ENCODE measurements around the gene ASPN.
A peak's percentile ranks its signal among the peaks of the same experiment; 100 is the strongest.

Gene ASPN

GRCh38 chr9:92486371-92486770, 4.1 kb upstream of the ASPN start:
- H3K4me3 ChIP-seq (ENCODE audit: low read depth, low read length) = no peak overlapping the region
- peak; percentile 4 for DNase-seq (ENCODE audit: low read depth)
- TF ChIP-seq POLR2A (IDR thresholded peaks at IDR 0.05; ENCODE audit: extremely low read depth, insufficient read length) = no peak
- no peak for TF ChIP-seq MYC (IDR thresholded peaks at IDR 0.05; ENCODE audit: low read depth, low read length)
- TF ChIP-seq CTCF (IDR thresholded peaks at IDR 0.05; ENCODE audit: low read depth, low read length) = no peak
- TF ChIP-seq MAX (IDR thresholded peaks at IDR 0.05; ENCODE audit: low read depth, low read length) = no peak

GRCh38 chr9:92484563-92484962, 2.3 kb upstream of the ASPN start:
- TF ChIP-seq POLR2A (IDR thresholded peaks at IDR 0.05; ENCODE audit: extremely low read depth, insufficient read length) = no peak
- TF ChIP-seq MAX (IDR thresholded peaks at IDR 0.05; ENCODE audit: low read depth, low read length) = no peak
- no peak for TF ChIP-seq MYC (IDR thresholded peaks at IDR 0.05; ENCODE audit: low read depth, low read length)
- TF ChIP-seq CTCF (IDR thresholded peaks at IDR 0.05; ENCODE audit: low read depth, low read length) = no peak
- no peak for DNase-seq (ENCODE audit: low read depth)
- no peak overlapping the region for H3K4me3 ChIP-seq (ENCODE audit: low read depth, low read length)

- TF ChIP-seq MYC (IDR thresholded peaks at IDR 0.05; ENCODE audit: low read depth, low read length) (no peak), POLR2A (IDR thresholded peaks at IDR 0.05; ENCODE audit: extremely low read depth, insufficient read length) (no peak), CTCF (IDR thresholded peaks at IDR 0.05; ENCODE audit: low read depth, low read length) (no peak), MAX (IDR thresholded peaks at IDR 0.05; ENCODE audit: low read depth, low read length) (no peak)
- no peak overlapping the region for H3K4me3 ChIP-seq (ENCODE audit: low read depth, low read length)
- DNase-seq (ENCODE audit: low read depth) = no peak
Measured at GRCh38 chr9:92483627-92484545, 1.6 kb upstream of the ASPN start.

GRCh38 chr9:92482805-92483204, 499 bp upstream of the ASPN start:
- TF ChIP-seq MAX (IDR thresholded peaks at IDR 0.05; ENCODE audit: low read depth, low read length) = no peak
- no peak for TF ChIP-seq CTCF (IDR thresholded peaks at IDR 0.05; ENCODE audit: low read depth, low read length)
- no peak for TF ChIP-seq POLR2A (IDR thresholded peaks at IDR 0.05; ENCODE audit: extremely low read depth, insufficient read length)
- no peak for TF ChIP-seq MYC (IDR thresholded peaks at IDR 0.05; ENCODE audit: low read depth, low read length)
- no peak for DNase-seq (ENCODE audit: low read depth)
- H3K4me3 ChIP-seq (ENCODE audit: low read depth, low read length) = no peak overlapping the region

GRCh38 chr9:92480986-92481633, 1.2 kb downstream of the ASPN start:
- TF ChIP-seq MAX (IDR thresholded peaks at IDR 0.05; ENCODE audit: low read depth, low read length) (no peak), CTCF (IDR thresholded peaks at IDR 0.05; ENCODE audit: low read depth, low read length) (no peak), POLR2A (IDR thresholded peaks at IDR 0.05; ENCODE audit: extremely low read depth, insufficient read length) (no peak), MYC (IDR thresholded peaks at IDR 0.05; ENCODE audit: low read depth, low read length) (no peak)
- no peak overlapping the region for H3K4me3 ChIP-seq (ENCODE audit: low read depth, low read length)
- DNase-seq (ENCODE audit: low read depth) = no peak

Data from NB4 (cell line).